Natural killer cell treated with Interleukin-12 subunit alpha and Interleukin-12 subunit beta and Interleukin-15 and Interleukin-18, amount 100 ng/mL, for 72 hours (primary cell): ENCODE results near the gene TRPM3. TPM values are rescaled to one million over a fixed set of nuclear protein-coding genes. Genes with fewer than 3 reads are reported as not detected.

Source experiments
- ATAC-seq, 2 donors: fragments of 150-1000 bp; cut with Tn5 transposase in 1 of 2; sonication (Bioruptor Pico), chemical (Tn5 transposase) in 1 of 2; 2 replicates each; pipeline ENCODE4 v1.10.0; 2021
- DNase-seq: peaks from one replicate; pipeline ENCODE4 v3.0.0; 2022; ENCODE audit warnings: low spot score
- H3K27ac Mint-ChIP-seq, 2 donors: 1 replicate in 1 of 2; 2 replicates in 1 of 2; pipeline ENCODE4 v1.8.0; 2022; ENCODE audit warnings: mixed read lengths in 2 of 2, mild to moderate bottlenecking in 1 of 2, moderate library complexity in 1 of 2
- H3K27me3 Mint-ChIP-seq, 2 donors: 1 replicate in 1 of 2; 2 replicates in 1 of 2; pipeline ENCODE4 v1.8.0; 2022; ENCODE audit warnings: mixed read lengths in 2 of 2
- H3K36me3 Mint-ChIP-seq: one replicate; pipeline ENCODE4 v1.8.0; 2022; ENCODE audit warnings: mixed read lengths
- H3K4me1 Mint-ChIP-seq, 2 donors: 1 replicate in 1 of 2; 2 replicates in 1 of 2; pipeline ENCODE4 v1.8.0; 2022; ENCODE audit warnings: low read depth in 2 of 2, mixed read lengths in 2 of 2, mild to moderate bottlenecking in 1 of 2
- H3K4me3 Mint-ChIP-seq: one replicate; pipeline ENCODE4 v1.8.0; 2022; ENCODE audit warnings: mixed read lengths
- H3K9me3 Mint-ChIP-seq: 2 replicates; pipeline ENCODE4 v1.8.0; 2022; ENCODE audit warnings: mixed read lengths
- total RNA-seq, 2 donors: library from RNA; stranded (reverse); gene quantifications; one replicate each; pipeline ENCODE4 v1.2.3, GENCODE V29; 2022

The TRPM3 gene
- total RNA-seq, 2 donors from 2014 or later = not detected

DNA sequence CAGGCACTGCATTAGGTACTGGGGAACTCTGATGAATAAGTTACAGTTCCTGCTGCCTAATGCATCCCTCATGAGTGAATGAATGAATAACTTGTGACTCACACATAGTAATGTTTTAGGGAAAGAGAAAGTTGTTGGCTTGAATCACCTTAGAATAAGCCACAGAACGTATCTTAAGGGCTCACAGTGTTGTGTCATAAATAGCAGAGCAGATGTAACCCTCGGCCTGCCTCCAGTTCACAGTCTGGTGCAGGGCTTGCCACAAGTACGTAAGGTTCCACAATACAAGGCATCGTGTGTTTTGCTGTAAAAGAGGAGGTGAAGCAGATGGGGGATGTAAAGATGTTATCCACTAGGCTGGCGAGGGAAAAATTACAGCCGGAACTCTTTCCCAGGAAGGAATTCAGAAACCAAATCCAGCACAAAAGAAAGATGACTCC, 218.7 kb downstream of the TRPM3 start:
- Mint-ChIP-seq H3K27me3 (peaks cover 0 to 10% of the 10 kb centered on the region in 2 donors), H3K4me1 (no peaks in the 10 kb centered on the region), H3K9me3 (no peaks in the 10 kb centered on the region), H3K4me3 (no peak overlapping the region), H3K27ac (no peak overlapping the region), H3K36me3 (no peaks in the 10 kb centered on the region)
- ATAC-seq (no peak), DNase-seq (no peak)

DNA sequence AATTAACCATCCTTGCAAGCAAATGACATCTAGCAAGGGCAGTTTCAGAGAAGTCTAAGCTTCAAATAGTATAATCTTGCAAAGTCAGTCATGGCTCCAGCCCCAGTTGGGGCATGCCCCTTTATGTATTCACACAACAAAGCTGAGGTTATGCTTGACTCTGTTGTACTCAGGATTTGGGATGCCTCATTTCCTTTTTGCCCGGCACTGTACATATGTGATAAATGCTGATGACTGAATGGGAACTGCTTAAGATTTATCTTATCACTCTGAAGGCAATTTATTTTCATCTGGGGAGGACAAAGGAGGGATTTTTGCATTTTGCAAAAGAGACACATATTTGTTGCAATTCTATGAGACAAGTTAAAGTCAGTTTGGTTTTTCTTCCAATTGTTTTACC, 219.2 kb downstream of the TRPM3 start:
- Mint-ChIP-seq H3K4me3 (no peak overlapping the region), H3K4me1 (no peaks in the 10 kb centered on the region), H3K9me3 (no peaks in the 10 kb centered on the region), H3K36me3 (no peaks in the 10 kb centered on the region), H3K27ac (no peak overlapping the region), H3K27me3 (peaks cover 0 to 8% of the 10 kb centered on the region in 2 donors)
- no peak for DNase-seq
- no peak for ATAC-seq

GRCh38 chr9:70901746-70902145, 219.7 kb downstream of the TRPM3 start:
- Mint-ChIP-seq H3K27ac (no peak overlapping the region), H3K9me3 (no peaks in the 10 kb centered on the region)

DNA sequence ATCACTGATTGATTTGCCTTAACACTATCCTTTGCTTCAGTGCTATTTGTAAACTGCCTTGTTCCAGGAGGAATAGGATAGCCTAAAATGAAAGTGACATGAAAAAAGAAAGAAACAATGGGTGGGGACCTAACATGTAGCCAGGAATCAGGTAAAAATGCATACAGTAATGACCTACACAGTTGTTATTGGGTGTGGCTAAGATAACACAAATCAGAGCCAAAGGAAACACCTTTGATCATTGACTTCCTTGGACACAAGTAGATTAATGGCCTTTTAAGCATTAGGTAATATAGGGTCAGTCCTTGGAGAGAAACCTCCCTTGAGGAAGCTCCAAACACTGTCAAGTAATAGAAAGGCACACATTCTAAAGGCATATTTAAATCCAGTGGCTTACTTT, 220.4 kb downstream of the TRPM3 start:
- Mint-ChIP-seq H3K9me3 (no peaks in the 10 kb centered on the region), H3K36me3 (no peaks in the 10 kb centered on the region), H3K27ac (no peak overlapping the region), H3K4me3 (no peak overlapping the region), H3K27me3 (peaks cover 0 to 9% of the 10 kb centered on the region in 2 donors), H3K4me1 (no peaks in the 10 kb centered on the region)
- no peak for ATAC-seq
- no peak for DNase-seq

More at GRCh38 chr9:70901746-70902145, 219.7 kb downstream of the TRPM3 start:
- H3K4me3 Mint-ChIP-seq = no peak overlapping the region
- no peaks in the 10 kb centered on the region for H3K36me3 Mint-ChIP-seq
- no peaks in the 10 kb centered on the region for H3K4me1 Mint-ChIP-seq
- DNase-seq (no peak), ATAC-seq (no peak)
- peaks cover 0 to 7% of the 10 kb centered on the region in 2 donors for H3K27me3 Mint-ChIP-seq

GRCh38 chr9:70893580-70894122, 227.8 kb downstream of the TRPM3 start:
- H3K27ac Mint-ChIP-seq = no peak overlapping the region
- DNase-seq (no peak), ATAC-seq (no peak)
- H3K4me3 Mint-ChIP-seq = no peak overlapping the region
- no peaks in the 10 kb centered on the region for H3K4me1 Mint-ChIP-seq
- peaks cover 2% of the 10 kb centered on the region for H3K9me3 Mint-ChIP-seq
- H3K36me3 Mint-ChIP-seq = no peaks in the 10 kb centered on the region
- peaks cover 6 to 8% of the 10 kb centered on the region in 2 donors for H3K27me3 Mint-ChIP-seq

DNA sequence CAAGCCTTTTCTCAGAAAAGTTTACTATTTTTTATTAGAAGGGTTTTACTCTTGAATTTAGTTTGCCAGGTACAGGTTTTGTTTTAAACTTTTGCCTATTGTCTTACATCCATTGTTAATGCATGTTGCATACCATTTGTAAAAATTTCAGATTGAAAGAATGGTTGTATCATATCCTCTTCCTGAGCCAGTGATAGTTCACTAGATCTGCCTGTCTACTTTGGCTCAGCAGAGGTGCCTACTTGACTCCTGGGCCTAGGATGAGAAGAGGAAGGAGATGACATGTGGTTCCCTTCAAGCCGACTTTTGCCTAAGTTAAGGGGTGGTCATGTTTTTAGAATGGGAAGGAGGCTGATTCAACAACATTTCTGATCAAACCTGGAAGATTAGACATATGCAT, 232.9 kb downstream of the TRPM3 start:
- H3K27me3 Mint-ChIP-seq = peaks cover 6% of the 10 kb centered on the region in 2 donors
- H3K9me3 Mint-ChIP-seq = peaks cover 4% of the 10 kb centered on the region
- H3K27ac Mint-ChIP-seq = no peak overlapping the region
- H3K4me1 Mint-ChIP-seq = no peaks in the 10 kb centered on the region
- no peak for ATAC-seq
- no peaks in the 10 kb centered on the region for H3K36me3 Mint-ChIP-seq
- H3K4me3 Mint-ChIP-seq = no peak overlapping the region
- no peak for DNase-seq

GRCh38 chr9:70887826-70888225, 233.6 kb downstream of the TRPM3 start:
- H3K27ac Mint-ChIP-seq = no peak overlapping the region
- H3K36me3 Mint-ChIP-seq = no peaks in the 10 kb centered on the region
- peaks cover 4% of the 10 kb centered on the region for H3K9me3 Mint-ChIP-seq
- H3K27me3 Mint-ChIP-seq = peaks cover 6% of the 10 kb centered on the region in 2 donors
- no peaks in the 10 kb centered on the region for H3K4me1 Mint-ChIP-seq
- DNase-seq (no peak), ATAC-seq (no peak)
- no peak overlapping the region for H3K4me3 Mint-ChIP-seq

- no peaks in the 10 kb centered on the region for H3K4me1 Mint-ChIP-seq
- DNase-seq (no peak), ATAC-seq (no peak)
- no peaks in the 10 kb centered on the region for H3K36me3 Mint-ChIP-seq
- peaks cover 4% of the 10 kb centered on the region for H3K9me3 Mint-ChIP-seq
- no peak overlapping the region for H3K27ac Mint-ChIP-seq
- H3K4me3 Mint-ChIP-seq = no peak overlapping the region
- no peaks in the 10 kb centered on the region for H3K27me3 Mint-ChIP-seq
Measured at GRCh38 chr9:70883963-70884793, 237.2 kb downstream of the TRPM3 start.

- Mint-ChIP-seq H3K4me1 (no peaks in the 10 kb centered on the region), H3K27ac (no peak overlapping the region), H3K27me3 (no peaks in the 10 kb centered on the region), H3K9me3 (no peaks in the 10 kb centered on the region), H3K4me3 (no peak overlapping the region), H3K36me3 (no peaks in the 10 kb centered on the region)
- ATAC-seq = no peak
- no peak for DNase-seq
Measured at GRCh38 chr9:70883056-70883455, 238.4 kb downstream of the TRPM3 start.

GRCh38 chr9:70881333-70881732, 240.1 kb downstream of the TRPM3 start:
- Mint-ChIP-seq H3K36me3 (no peaks in the 10 kb centered on the region), H3K9me3 (no peaks in the 10 kb centered on the region), H3K27me3 (peaks cover 0 to 2% of the 10 kb centered on the region in 2 donors), H3K4me3 (no peak overlapping the region), H3K27ac (no peak overlapping the region), H3K4me1 (no peaks in the 10 kb centered on the region)
- ATAC-seq (no peak), DNase-seq (no peak)

DNA sequence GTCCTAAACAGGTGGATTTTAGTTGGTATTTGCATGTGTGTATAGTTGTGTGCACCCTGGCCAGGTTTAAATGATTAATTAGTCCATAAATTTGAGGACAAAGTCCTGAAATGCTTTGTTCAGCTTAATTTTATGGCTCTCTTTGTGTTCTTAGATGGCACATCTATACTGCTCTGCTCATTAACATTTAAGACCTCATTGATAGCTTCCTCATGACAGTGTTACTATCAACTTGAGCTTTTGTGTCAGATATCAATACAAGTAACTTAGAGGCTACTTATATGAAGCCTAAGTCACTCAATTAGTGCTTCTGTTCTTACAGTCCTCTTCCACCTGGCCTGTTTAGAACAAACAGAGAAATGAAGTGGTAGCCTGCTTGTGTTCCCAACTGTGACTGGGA, 240.9 kb downstream of the TRPM3 start:
- H3K36me3 Mint-ChIP-seq = no peaks in the 10 kb centered on the region
- H3K4me1 Mint-ChIP-seq = no peaks in the 10 kb centered on the region
- H3K9me3 Mint-ChIP-seq = no peaks in the 10 kb centered on the region
- H3K27me3 Mint-ChIP-seq = peaks cover 0 to 2% of the 10 kb centered on the region in 2 donors
- ATAC-seq (no peak), DNase-seq (no peak)
- no peak overlapping the region for H3K4me3 Mint-ChIP-seq
- no peak overlapping the region for H3K27ac Mint-ChIP-seq

- no peak for ATAC-seq
- Mint-ChIP-seq H3K4me3 (no peak overlapping the region), H3K9me3 (no peaks in the 10 kb centered on the region), H3K27ac (no peak overlapping the region), H3K4me1 (no peaks in the 10 kb centered on the region), H3K36me3 (no peaks in the 10 kb centered on the region), H3K27me3 (peaks cover 0 to 4% of the 10 kb centered on the region in 2 donors)
- no peak for DNase-seq
Measured at GRCh38 chr9:70878576-70878975, 242.8 kb downstream of the TRPM3 start.

DNA sequence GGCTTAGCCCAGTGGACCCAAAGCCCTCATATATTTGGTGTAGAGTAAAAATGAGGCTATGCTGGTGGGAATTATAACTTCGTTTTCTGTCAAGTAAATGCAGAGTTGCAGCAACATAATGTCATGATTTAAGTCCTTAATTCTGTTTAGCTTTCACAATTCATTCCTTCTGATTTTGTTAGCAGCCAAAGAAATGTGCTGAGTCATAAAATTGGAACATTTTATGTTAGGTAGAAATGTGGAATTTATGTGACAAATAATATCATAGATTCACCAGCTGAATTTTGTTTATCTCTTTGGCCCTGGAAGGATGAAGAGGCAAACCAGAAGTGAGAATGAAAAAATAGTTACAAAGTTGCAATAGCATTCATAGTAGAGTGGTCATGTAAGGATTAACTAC, 247.0 kb downstream of the TRPM3 start:
- no peak for ATAC-seq
- H3K9me3 Mint-ChIP-seq = no peaks in the 10 kb centered on the region
- no peak overlapping the region for H3K27ac Mint-ChIP-seq
- no peaks in the 10 kb centered on the region for H3K36me3 Mint-ChIP-seq
- H3K4me3 Mint-ChIP-seq = no peak overlapping the region
- DNase-seq = no peak
- H3K27me3 Mint-ChIP-seq = peaks cover 0 to 6% of the 10 kb centered on the region in 2 donors
- no peaks in the 10 kb centered on the region for H3K4me1 Mint-ChIP-seq

- no peaks in the 10 kb centered on the region for H3K4me1 Mint-ChIP-seq
- H3K27ac Mint-ChIP-seq = no peak overlapping the region
- peaks cover 0 to 6% of the 10 kb centered on the region in 2 donors for H3K27me3 Mint-ChIP-seq
- H3K9me3 Mint-ChIP-seq = no peaks in the 10 kb centered on the region
- no peaks in the 10 kb centered on the region for H3K36me3 Mint-ChIP-seq
- ATAC-seq = no peak
- no peak for DNase-seq
- no peak overlapping the region for H3K4me3 Mint-ChIP-seq
Measured at GRCh38 chr9:70873506-70873905, 247.9 kb downstream of the TRPM3 start.
